GM12872 (cell line): ENCODE measurements around the gene CALU.

ENCODE experiments used
- CTCF ChIP-seq: IDR thresholded peaks from 3 replicates; pipeline ENCODE4 v1.5.1; 2011; ENCODE audit warnings: low read depth, mild to moderate bottlenecking, low read length, moderate library complexity; ENCODE audit not compliant: insufficient read depth

Gene CALU

DNA sequence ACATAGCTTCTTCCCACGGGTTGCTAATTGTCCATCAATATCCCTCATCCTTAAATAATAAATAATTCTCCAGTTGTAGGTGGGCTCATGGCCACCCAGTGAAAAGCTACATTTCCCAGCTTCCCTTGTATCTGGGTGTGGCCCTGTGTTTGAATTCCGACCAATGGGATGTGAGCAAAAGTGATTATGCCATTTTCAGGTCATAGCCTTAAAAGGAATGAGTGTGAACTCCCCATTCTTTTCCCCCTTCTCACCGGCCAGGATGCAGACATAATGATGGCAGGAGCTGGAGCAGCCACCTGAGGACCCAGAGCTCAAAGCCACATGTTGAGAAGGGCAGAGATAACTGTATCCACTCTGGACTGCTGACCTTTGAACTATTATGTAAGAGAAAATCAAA, 30.3 kb upstream of the CALU start:
- no peak for TF ChIP-seq CTCF

GRCh38 chr7:128710481-128710880, 28.7 kb upstream of the CALU start:
- TF ChIP-seq CTCF, result no peak

GRCh38 chr7:128713794-128714193, 25.4 kb upstream of the CALU start:
- no peak for TF ChIP-seq CTCF

GRCh38 chr7:128714701-128715495, 24.3 kb upstream of the CALU start:
- no peak for TF ChIP-seq CTCF

GRCh38 chr7:128718967-128719642, 20.1 kb upstream of the CALU start:
- no peak for TF ChIP-seq CTCF

- no peak for TF ChIP-seq CTCF
Measured at GRCh38 chr7:128721376-128721775, 17.8 kb upstream of the CALU start.

- no peak for TF ChIP-seq CTCF
Measured at GRCh38 chr7:128724743-128725142, 14.4 kb upstream of the CALU start.
